ENCODE results near the gene CARMIL1.
A peak's percentile ranks its signal among the peaks of the same experiment; 100 is the strongest.

CARMIL1 gene

DNA sequence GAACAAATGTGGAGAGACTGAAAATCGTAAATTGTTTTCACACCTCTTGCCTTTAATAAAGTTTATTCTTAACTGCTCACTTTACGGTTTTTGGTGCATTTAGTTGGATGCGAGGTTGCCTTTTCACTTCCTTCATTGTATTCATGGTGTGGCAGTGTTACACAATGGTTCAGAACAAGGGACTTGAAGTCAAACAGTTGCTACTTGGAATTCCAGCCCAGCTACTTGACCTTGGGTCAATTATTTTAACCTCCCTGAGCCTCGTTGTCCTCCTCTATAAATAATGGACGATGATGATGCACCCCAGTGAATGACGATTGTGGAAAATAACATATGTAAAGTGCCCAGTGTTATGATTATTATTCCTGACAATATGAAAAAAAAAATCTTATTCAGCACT, 72.3 kb downstream of the CARMIL1 start:
- no peak overlapping the region for H3K4me3 ChIP-seq (ENCODE audit: low read depth, low read length)
- TF ChIP-seq, protein P1, sequence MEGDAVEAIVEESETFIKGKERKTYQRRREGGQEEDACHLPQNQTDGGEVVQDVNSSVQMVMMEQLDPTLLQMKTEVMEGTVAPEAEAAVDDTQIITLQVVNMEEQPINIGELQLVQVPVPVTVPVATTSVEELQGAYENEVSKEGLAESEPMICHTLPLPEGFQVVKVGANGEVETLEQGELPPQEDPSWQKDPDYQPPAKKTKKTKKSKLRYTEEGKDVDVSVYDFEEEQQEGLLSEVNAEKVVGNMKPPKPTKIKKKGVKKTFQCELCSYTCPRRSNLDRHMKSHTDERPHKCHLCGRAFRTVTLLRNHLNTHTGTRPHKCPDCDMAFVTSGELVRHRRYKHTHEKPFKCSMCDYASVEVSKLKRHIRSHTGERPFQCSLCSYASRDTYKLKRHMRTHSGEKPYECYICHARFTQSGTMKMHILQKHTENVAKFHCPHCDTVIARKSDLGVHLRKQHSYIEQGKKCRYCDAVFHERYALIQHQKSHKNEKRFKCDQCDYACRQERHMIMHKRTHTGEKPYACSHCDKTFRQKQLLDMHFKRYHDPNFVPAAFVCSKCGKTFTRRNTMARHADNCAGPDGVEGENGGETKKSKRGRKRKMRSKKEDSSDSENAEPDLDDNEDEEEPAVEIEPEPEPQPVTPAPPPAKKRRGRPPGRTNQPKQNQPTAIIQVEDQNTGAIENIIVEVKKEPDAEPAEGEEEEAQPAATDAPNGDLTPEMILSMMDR (IDR thresholded peaks at IDR 0.05; ENCODE audit: low read depth, low read length): no peak

DNA sequence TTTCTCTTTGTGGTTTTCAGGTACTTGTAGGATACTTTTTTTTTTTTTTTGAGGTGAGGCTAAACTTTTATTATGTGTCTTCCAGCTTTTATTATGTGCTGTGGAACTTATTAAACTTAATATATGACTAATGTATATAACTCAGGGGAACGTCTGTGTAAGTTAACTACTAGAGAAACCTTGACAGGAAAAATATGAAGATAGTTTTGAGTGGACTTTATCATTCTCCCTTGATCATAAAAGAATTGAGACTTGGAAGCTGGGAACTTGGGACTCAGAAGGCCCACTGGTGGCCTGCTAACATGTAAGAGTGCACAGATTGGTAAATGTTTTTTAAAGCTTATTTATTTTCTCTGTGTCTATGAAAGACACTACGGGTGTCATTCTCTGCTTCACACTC, 73.1 kb downstream of the CARMIL1 start:
- no peak for DNase-seq (ENCODE audit: low read depth, low spot score)
- H3K4me3 ChIP-seq (ENCODE audit: low read depth, low read length): no peak overlapping the region
- in situ Hi-C loops (cut with HindIII; ENCODE audit: low sequenced_read_pairs): no loop called here
- TF ChIP-seq, protein P1 (IDR thresholded peaks at IDR 0.05; ENCODE audit: low read depth, low read length): no peak

More for the DNA sequence above, 72.3 kb downstream of the CARMIL1 start:
- in situ Hi-C loops (cut with HindIII; ENCODE audit: low sequenced_read_pairs): no loop called here
- DNase-seq (ENCODE audit: low read depth, low spot score): no peak

DNA sequence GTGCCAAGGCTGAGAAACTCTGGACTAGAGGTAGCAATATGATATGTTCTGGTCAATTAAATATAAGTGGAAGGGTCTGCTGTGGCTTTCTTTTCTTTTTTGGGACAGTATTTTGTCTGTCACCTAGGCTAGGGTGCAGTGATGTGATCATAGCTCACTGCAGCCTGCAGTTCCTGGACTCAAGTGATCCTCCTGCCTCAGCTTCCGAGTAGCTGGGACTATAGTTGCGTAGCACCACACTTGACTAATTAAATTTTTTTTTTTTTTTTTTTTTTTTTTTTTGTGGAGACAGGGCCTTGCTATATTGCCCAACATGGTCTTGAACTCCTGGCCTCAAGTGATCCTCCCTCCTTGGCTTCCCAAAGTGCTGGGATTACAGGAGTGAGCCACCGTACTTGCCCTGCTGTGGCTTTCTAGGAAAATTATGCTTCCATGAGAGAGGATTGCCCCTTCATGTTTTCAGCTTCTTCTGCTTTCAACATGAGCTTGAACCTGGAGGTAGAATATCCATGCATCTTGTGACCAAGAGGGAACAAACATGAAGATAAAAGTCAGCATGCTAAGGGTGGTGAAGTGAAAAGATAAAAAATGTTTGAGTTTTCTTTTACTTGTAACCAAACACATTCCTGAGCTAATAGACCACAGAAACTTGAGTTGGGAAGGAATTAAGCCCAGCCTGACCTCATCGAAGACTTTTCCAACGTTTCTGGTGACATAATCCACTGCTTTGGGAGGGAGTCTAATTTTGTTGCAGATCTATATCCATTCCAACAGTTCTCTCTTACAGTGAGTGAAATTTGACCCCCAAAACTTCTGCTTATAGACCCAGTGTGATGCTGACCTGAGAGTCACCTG, 75.1 kb downstream of the CARMIL1 start:
- no peak overlapping the region for H3K4me3 ChIP-seq (ENCODE audit: low read depth, low read length)
- in situ Hi-C loops (cut with HindIII; ENCODE audit: low sequenced_read_pairs): no loop called here
- DNase-seq (ENCODE audit: low read depth, low spot score): peak; percentile 6
- TF ChIP-seq, protein P1 (IDR thresholded peaks at IDR 0.05; ENCODE audit: low read depth, low read length): no peak

DNA sequence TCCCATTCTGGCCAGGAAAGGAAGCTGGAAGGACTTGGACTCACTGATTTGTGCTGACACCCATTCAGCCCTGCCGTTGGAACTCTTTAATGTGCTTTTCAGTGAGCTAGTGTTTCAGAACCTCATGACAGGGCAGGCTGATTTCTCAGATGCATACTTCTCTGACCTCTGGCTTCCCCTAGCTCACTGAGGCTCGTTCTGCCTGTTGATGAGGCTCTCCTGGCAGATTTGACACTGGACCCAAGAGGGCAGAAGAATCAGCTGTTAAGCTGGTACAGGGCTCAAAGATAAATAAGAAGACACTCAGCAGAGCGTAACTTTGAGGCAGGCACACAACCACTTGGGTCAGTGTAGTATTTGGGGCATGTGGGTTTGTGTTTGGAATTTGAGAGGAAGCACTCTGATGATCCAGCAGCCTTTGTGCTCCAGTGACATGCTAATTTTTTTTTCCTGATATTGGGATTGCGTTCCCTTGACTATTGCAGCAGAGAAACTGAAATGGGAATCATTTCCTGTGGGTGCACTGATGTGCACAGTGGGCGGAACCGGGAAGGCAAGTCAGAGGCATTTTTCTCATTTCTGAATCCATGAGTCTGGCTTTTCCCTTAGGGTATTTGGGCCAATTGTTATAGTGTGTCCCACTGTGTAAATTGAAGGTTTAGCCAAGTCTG, 80.2 kb downstream of the CARMIL1 start:
- peak; percentile 35 for DNase-seq (ENCODE audit: low read depth, low spot score)
- H3K4me3 ChIP-seq (ENCODE audit: low read depth, low read length): no peak overlapping the region
- TF ChIP-seq, protein P1 (IDR thresholded peaks at IDR 0.05; ENCODE audit: low read depth, low read length): no peak
- in situ Hi-C loops (cut with HindIII; ENCODE audit: low sequenced_read_pairs): no loop called here

DNA sequence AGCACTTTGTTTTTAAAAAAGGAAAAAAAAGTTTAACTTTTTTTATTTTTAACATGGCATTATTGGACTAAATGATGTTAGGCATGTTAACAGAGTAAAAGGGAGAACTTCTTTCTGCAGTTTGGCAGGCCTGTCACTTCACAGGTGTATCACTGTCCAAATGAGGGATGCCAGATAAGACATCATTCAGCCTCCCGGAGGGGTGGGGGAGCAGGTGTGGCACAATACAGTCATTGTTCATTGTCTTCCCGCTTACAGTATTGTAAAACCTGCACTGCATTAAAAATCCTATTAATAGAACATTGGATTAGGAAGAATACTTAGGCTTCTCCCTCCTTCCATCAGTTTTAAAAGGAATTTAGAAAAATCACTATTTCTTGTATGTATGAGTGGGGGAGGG, 80.7 kb downstream of the CARMIL1 start:
- TF ChIP-seq, protein P1 (IDR thresholded peaks at IDR 0.05; ENCODE audit: low read depth, low read length): no peak
- in situ Hi-C loops (cut with HindIII; ENCODE audit: low sequenced_read_pairs): no loop called here
- no peak for DNase-seq (ENCODE audit: low read depth, low spot score)
- no peak overlapping the region for H3K4me3 ChIP-seq (ENCODE audit: low read depth, low read length)

DNA sequence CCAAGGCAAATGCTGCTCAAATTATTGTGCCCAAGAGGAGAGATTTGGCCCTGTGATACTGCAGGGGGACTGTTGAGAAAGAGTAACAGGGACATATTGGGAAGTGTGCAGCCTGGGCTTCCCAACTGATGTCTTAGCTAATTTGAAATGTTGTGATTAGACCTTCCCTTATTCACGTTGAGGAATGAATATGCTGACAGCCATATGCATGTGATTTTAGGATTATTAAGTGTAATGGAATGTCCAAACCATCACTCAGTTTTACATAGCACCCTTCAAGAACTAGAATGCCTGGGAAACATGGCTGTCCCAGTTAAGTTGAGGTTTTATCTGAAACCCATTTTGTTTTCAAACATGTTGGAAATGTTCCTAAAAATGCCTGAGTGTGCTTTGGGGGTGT, 81.4 kb downstream of the CARMIL1 start:
- H3K4me3 ChIP-seq (ENCODE audit: low read depth, low read length): no peak overlapping the region
- in situ Hi-C loops (cut with HindIII; ENCODE audit: low sequenced_read_pairs): no loop called here
- DNase-seq (ENCODE audit: low read depth, low spot score): peak; percentile 5
- TF ChIP-seq, protein P1 (IDR thresholded peaks at IDR 0.05; ENCODE audit: low read depth, low read length): no peak

Data from astrocyte of the spinal cord (primary cell).